ENCODE results near the gene SLC12A5.

Gene SLC12A5

DNA sequence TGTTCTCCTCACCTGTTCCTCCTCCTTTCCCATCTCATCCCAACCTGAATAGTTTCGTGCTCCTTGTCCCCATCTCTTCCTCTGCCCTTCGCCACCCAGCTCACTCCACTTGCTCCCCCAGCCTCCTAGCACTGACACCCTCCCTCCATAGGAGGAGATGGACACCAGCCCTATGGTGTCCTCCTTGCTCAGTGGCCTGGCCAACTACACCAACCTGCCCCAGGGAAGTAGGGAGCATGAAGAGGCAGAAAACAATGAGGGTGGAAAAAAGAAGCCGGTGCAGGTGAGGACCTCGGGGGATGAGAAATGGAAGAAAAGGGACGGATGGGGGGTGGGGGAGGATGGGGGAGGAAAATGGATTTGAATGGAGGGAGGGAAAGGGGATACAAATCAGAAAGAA, 6.2 kb downstream of the SLC12A5 start:
- TF ChIP-seq, protein P1, sequence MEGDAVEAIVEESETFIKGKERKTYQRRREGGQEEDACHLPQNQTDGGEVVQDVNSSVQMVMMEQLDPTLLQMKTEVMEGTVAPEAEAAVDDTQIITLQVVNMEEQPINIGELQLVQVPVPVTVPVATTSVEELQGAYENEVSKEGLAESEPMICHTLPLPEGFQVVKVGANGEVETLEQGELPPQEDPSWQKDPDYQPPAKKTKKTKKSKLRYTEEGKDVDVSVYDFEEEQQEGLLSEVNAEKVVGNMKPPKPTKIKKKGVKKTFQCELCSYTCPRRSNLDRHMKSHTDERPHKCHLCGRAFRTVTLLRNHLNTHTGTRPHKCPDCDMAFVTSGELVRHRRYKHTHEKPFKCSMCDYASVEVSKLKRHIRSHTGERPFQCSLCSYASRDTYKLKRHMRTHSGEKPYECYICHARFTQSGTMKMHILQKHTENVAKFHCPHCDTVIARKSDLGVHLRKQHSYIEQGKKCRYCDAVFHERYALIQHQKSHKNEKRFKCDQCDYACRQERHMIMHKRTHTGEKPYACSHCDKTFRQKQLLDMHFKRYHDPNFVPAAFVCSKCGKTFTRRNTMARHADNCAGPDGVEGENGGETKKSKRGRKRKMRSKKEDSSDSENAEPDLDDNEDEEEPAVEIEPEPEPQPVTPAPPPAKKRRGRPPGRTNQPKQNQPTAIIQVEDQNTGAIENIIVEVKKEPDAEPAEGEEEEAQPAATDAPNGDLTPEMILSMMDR (IDR thresholded peaks at IDR 0.05; ENCODE audit: low read length, missing control alignments), result no peak
- DNase-seq (ENCODE audit: low read depth), result no peak
- H3K4me3 ChIP-seq (replicated peaks; ENCODE audit: low read depth, low read length), result no peak overlapping the region

DNA sequence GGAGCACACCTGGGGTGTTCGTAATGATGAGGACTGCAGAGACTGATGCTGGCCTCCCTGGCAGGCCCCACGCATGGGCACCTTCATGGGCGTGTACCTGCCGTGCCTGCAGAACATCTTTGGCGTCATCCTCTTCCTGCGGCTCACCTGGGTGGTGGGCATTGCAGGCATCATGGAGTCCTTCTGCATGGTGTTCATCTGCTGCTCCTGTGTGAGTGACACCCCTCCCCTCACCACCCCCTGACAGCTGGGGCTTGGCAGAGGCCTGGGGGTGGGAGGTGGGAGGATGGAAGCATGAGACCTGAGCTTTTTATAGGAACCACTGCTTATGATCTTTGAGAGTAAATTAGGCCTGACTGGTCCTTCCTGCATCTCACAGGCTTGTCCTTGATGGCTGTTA, 6.7 kb downstream of the SLC12A5 start:
- no peak overlapping the region for H3K4me3 ChIP-seq (replicated peaks; ENCODE audit: low read depth, low read length)
- TF ChIP-seq, protein P1 (IDR thresholded peaks at IDR 0.05; ENCODE audit: low read length, missing control alignments), result no peak
- no peak for DNase-seq (ENCODE audit: low read depth)

DNA sequence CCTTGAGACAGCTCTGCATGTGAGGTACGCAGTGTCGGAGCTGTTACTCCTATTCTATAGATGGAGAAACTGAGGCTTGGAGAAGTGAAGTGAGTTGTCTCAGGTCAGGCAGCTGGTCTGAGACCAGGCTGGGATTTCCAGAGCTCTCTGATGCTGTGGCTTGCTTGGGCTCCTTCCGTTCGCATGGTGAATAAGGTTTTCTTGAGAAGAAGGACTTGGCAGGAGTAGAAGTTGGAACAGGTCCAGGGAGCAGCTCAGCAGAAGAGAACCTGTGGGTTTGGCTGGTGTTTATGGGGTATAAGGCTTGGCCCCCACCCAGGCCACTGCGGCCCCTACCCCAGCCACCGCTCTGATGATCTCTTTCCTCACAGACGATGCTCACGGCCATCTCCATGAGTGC, 7.4 kb downstream of the SLC12A5 start:
- no peak for DNase-seq (ENCODE audit: low read depth)
- TF ChIP-seq, protein P1 (IDR thresholded peaks at IDR 0.05; ENCODE audit: low read length, missing control alignments), result no peak
- no peak overlapping the region for H3K4me3 ChIP-seq (replicated peaks; ENCODE audit: low read depth, low read length)

DNA sequence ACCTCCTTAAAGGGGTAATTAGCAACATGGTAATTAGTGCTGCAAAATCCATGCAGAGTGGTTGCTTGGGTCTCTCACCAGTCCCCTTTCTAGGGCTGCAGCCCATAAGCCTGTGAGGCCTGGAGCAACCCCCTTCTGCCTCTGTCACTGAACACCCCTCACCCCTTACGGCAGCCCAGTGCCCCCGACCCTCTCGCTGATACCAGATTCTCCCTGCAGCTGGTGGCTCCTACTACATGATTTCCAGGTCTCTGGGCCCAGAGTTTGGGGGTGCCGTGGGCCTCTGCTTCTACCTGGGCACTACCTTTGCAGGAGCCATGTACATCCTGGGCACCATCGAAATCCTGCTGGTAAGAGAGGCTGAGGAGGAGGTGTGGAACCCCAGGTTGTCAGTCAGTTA, 8.0 kb downstream of the SLC12A5 start:
- DNase-seq (ENCODE audit: low read depth), result no peak
- H3K4me3 ChIP-seq (replicated peaks; ENCODE audit: low read depth, low read length), result no peak overlapping the region
- TF ChIP-seq, protein P1 (IDR thresholded peaks at IDR 0.05; ENCODE audit: low read length, missing control alignments), result no peak

DNA sequence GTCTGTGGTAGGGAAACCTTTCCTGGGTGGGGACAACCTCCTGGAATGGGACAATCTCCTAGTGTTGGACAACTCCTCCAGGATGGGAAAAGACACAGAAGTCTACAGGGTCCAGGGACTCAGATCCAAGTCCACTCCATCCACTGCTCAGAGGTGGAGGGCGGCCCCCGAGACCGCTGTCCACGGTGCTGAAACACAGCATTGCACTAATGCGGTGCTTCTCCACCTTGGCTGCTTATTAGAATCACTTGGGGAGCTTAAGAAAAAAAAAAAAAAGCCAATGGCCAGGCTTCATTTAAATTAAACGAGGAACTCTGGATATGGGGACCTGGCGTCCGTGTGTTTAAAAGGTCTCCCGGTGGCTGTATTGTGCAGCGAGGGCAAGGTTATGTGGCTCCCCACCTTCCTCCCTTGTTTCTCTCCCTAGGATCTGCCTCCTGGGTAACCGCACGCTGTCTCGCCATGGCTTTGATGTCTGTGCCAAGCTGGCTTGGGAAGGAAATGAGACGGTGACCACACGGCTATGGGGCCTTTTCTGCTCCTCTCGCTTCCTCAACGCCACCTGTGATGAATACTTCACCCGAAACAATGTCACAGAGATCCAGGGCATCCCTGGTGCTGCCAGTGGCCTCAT, 12.0 kb downstream of the SLC12A5 start:
- H3K4me3 ChIP-seq (replicated peaks; ENCODE audit: low read depth, low read length), result no peak overlapping the region
- TF ChIP-seq, protein P1 (IDR thresholded peaks at IDR 0.05; ENCODE audit: low read length, missing control alignments), result no peak
- DNase-seq (ENCODE audit: low read depth), result peak; percentile 53

DNA sequence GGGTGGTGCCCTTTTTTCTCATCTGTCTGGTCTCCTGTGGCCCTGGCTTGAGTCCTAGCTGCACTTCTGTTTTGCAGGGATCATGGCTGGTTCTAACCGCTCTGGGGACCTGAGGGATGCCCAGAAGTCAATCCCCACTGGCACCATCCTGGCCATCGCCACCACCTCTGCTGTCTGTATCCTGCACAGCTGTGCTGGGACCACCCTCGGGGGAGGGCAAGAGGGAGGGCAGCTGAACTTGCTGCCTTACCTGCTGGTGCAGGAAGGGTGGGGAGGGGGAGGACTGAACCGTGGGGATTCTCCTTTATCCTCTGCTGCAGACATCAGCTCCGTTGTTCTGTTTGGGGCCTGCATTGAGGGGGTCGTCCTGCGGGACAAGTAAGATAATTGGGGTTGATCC, 14.5 kb downstream of the SLC12A5 start:
- no peak overlapping the region for H3K4me3 ChIP-seq (replicated peaks; ENCODE audit: low read depth, low read length)
- TF ChIP-seq, protein P1 (IDR thresholded peaks at IDR 0.05; ENCODE audit: low read length, missing control alignments), result no peak
- no peak for DNase-seq (ENCODE audit: low read depth)

DNA sequence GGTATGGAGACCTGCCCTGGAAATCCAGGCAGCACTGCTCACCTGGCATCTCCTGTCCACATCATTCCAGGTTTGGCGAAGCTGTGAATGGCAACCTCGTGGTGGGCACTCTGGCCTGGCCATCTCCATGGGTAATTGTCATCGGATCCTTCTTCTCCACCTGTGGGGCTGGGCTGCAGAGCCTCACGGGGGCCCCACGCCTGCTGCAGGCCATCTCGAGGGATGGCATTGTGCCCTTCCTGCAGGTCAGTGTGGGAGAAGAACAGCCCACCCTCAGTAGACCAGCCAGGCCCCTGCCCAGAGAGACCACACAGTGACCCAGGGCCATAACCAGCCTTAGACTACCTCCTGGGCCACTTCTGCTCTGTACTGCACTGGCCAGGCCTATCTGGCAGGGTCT, 15.9 kb downstream of the SLC12A5 start:
- H3K4me3 ChIP-seq (replicated peaks; ENCODE audit: low read depth, low read length), result no peak overlapping the region
- TF ChIP-seq, protein P1 (IDR thresholded peaks at IDR 0.05; ENCODE audit: low read length, missing control alignments), result no peak
- DNase-seq (ENCODE audit: low read depth), result no peak
